ENCODE data around the gene TMOD1.

The TMOD1 gene

DNA sequence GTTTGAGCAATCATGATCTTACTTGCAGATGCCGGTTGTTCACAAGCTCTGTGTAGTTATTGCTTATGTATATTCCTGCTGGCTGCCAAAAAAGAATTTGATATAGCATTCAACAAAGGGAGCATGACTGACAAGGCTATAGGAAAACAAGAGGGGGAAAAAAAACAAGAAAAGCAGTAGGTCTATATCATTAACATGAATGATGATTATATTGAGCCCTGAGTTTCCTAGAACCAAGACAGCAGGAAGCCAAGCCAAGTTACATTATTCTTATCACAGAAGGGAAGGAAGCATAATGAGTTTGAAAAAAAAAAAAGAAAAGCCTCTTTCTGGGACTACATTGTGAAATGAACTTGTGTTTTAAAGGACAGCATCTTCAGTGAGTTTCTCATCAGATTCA, 90.7 kb downstream of the TMOD1 start:
- DNase-seq (ENCODE audit: low read depth in 1 of 2, low spot score in 1 of 2), result no peak
- in situ Hi-C loops (cut with HindIII; ENCODE audit: low pct_unique_long_range_greater_than_20kb, low sequenced_read_pairs), result no loop called here
- TF ChIP-seq JUND (IDR thresholded peaks at IDR 0.05; ENCODE audit: low read depth), result no peak

GRCh38 chr9:97593960-97594359, 92.5 kb downstream of the TMOD1 start:
- in situ Hi-C loops (cut with HindIII; ENCODE audit: low pct_unique_long_range_greater_than_20kb, low sequenced_read_pairs), result no loop called here
- DNase-seq (ENCODE audit: low read depth in 1 of 2, low spot score in 1 of 2), result no peak
- no peak for TF ChIP-seq JUND (IDR thresholded peaks at IDR 0.05; ENCODE audit: low read depth)

- no peak for TF ChIP-seq JUND (IDR thresholded peaks at IDR 0.05; ENCODE audit: low read depth)
- no peak for DNase-seq (ENCODE audit: low read depth in 1 of 2, low spot score in 1 of 2)
- in situ Hi-C loops (cut with HindIII; ENCODE audit: low pct_unique_long_range_greater_than_20kb, low sequenced_read_pairs), result no loop called here
Observed at GRCh38 chr9:97594381-97594921, 93.0 kb downstream of the TMOD1 start.

DNA sequence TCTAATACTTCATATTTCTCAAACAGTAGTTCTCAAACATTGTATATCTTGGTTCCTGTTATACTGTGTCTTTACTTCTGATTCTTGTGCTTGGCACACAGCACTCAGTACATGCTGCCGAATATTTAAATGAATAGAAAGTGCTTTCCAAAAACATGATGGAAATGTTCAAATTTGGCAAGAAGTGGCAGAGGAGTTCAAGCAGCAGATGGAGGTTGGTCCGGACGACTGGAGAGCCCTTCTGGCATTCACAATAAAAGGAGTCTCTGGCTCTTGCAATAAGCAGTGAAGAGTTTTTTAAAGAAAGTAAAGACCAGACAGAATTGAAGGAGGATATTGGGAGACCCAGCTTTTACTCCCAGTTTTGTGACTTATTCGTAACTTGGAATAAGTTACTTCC, 95.4 kb downstream of the TMOD1 start:
- TF ChIP-seq JUND (IDR thresholded peaks at IDR 0.05; ENCODE audit: low read depth), result no peak
- in situ Hi-C loops (cut with HindIII; ENCODE audit: low pct_unique_long_range_greater_than_20kb, low sequenced_read_pairs), result no loop called here
- no peak for DNase-seq (ENCODE audit: low read depth in 1 of 2, low spot score in 1 of 2)

- DNase-seq (ENCODE audit: low read depth in 1 of 2, low spot score in 1 of 2), result peak; percentile 22 to 79
- TF ChIP-seq JUND (IDR thresholded peaks at IDR 0.05; ENCODE audit: low read depth), result no peak
- in situ Hi-C loops (cut with HindIII; ENCODE audit: low pct_unique_long_range_greater_than_20kb, low sequenced_read_pairs), result no loop called here
Observed at GRCh38 chr9:97598461-97599288, 97.2 kb downstream of the TMOD1 start.

DNA sequence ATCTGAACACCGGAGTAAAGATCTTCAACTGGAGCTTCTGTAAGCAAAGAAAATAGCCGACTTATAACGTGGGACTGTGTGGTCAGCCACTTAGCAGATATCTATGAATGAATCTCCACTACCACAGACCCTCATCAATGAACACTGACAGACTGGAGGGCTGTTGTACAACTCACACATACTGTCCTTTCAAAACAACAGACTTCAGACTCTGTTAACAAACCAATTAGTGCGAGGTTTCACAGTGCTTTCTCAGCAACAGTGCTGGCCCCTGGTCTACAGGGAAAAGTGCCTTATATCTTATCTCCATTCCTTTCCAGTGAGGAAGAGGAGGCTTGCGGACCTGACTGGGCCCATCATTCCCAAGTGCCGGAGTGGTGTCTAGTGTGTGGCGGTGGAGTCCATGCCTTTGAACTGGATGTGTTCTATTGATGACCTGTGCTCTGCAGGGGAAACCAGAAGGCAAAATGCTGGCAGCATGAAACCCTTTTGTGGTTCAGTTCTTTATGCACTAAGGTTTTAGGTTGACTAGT, 97.9 kb downstream of the TMOD1 start:
- in situ Hi-C loops (cut with HindIII; ENCODE audit: low pct_unique_long_range_greater_than_20kb, low sequenced_read_pairs), result no loop called here
- TF ChIP-seq JUND (IDR thresholded peaks at IDR 0.05; ENCODE audit: low read depth), result no peak
- no peak for DNase-seq (ENCODE audit: low read depth in 1 of 2, low spot score in 1 of 2)

GRCh38 chr9:97600531-97601227, 99.2 kb downstream of the TMOD1 start:
- no peak for TF ChIP-seq JUND (IDR thresholded peaks at IDR 0.05; ENCODE audit: low read depth)
- no peak for DNase-seq (ENCODE audit: low read depth in 1 of 2, low spot score in 1 of 2)
- in situ Hi-C loops (cut with HindIII; ENCODE audit: low pct_unique_long_range_greater_than_20kb, low sequenced_read_pairs), result no loop called here

GRCh38 chr9:97601228-97601898, 99.9 kb downstream of the TMOD1 start:
- TF ChIP-seq JUND (IDR thresholded peaks at IDR 0.05; ENCODE audit: low read depth), result no peak

DNA sequence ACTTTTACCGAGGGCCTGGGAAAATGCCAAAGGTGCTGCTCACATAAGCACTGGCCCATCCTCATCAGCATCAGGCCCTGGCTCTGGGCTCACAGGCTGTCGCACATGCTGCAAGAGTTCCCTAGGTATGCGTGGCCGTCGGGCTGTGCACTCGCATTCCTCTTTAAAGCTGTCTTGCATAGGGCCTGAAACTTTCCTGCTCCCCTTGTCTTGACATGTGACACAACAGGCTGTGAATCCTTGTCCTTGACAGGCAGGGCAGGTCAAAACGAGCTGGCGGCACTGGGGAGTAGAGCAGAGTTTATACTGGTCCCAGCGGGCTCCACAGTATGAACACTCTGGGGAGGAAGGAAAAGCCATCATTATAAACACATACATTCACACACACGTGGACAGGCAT, 101.0 kb downstream of the TMOD1 start:
- DNase-seq (ENCODE audit: low read depth in 1 of 2, low spot score in 1 of 2), result no peak
- in situ Hi-C loops (cut with HindIII; ENCODE audit: low pct_unique_long_range_greater_than_20kb, low sequenced_read_pairs), result no loop called here
- TF ChIP-seq JUND (IDR thresholded peaks at IDR 0.05; ENCODE audit: low read depth), result no peak

More at GRCh38 chr9:97601228-97601898, 99.9 kb downstream of the TMOD1 start:
- DNase-seq (ENCODE audit: low read depth in 1 of 2, low spot score in 1 of 2), result no peak
- in situ Hi-C loops (cut with HindIII; ENCODE audit: low pct_unique_long_range_greater_than_20kb, low sequenced_read_pairs), result no loop called here

GRCh38 chr9:97604901-97605645, 103.6 kb downstream of the TMOD1 start:
- DNase-seq (ENCODE audit: low read depth in 1 of 2, low spot score in 1 of 2), result no peak
- no peak for TF ChIP-seq JUND (IDR thresholded peaks at IDR 0.05; ENCODE audit: low read depth)
- in situ Hi-C loops (cut with HindIII; ENCODE audit: low pct_unique_long_range_greater_than_20kb, low sequenced_read_pairs), result no loop called here

DNA sequence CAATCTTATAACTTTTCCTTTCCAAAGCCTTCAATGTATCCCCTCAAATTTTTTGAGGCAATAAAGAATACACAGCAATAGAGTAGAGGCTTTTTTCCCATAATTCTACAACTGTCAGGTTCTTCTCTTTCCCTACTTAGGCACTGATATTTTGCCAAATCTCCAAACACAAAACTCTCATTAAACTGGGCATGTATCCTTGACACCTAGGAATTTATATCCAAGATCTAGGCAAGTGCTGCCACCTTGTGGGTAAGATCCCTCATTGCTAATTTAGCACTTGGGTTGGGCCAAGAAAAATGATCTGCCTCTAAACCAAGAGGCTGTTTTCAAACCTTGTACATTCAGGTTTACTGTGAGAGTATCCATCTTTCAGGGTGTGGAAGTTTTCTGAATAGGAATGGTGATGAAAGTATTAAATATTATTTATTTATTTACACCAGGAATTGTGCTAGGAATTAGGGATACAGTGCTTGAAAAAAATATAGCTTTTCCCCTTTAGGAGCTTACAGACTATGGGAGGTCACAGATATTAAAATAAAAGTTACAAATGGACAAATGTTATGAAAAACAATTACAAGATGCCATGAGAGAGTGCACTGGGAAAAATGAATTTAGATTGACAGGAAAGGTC, 114.1 kb downstream of the TMOD1 start:
- no peak for TF ChIP-seq JUND (IDR thresholded peaks at IDR 0.05; ENCODE audit: low read depth)
- DNase-seq (ENCODE audit: low read depth in 1 of 2, low spot score in 1 of 2), result peak; percentile 47 to 71
- in situ Hi-C loops (cut with HindIII; ENCODE audit: low pct_unique_long_range_greater_than_20kb, low sequenced_read_pairs), result no loop called here

Data from T47D (cell line).